GM19455 (cell line): Measurements from ENCODE around the gene PEX12.
"Not testable (repeated sequence)": the region's sequence is repeated elsewhere in the genome, so short reads cannot be mapped to it uniquely, and the experiment has no call there.

Source experiments
- ATAC-seq: cut with Tn5 transposase; IDR thresholded peaks from one replicate; pipeline ENCODE4 v1.9.1; 2021; ENCODE audit not compliant: unreplicated experiment

Gene PEX12

DNA sequence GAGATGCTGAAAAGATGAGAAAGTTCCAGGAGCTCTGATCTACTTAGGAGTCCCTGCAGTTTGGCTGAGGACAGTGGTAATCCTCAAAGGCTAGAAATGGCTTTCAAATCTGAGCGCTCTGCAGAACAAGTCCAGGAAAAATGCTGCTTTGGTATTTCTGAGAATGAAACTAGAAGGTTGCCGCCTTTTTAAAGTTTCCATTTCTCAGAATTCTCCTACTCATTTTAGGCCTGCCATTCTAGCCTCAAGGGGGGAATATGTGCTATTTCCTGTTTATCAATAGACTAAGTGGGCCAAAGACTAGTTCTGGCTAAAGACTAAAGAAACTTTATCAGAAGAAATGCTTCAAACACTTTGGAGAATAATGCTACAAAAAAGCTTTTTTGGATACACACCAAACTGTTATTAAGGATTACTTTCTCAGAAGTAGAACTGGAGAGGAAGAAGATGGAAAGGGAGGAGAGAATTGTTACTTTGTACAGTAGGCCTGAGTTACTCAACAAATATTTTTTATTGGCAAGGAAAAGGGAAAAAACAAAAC is 40.7 kb downstream of the PEX12 start, which contains the start of gene SLFN12L:
Gene SLFN12L, minus strand, starts transcription at position 78 of the 541 bp plus-strand sequence. CDS start 15,314 bp downstream, outside the sequence.
- no peak for ATAC-seq

DNA sequence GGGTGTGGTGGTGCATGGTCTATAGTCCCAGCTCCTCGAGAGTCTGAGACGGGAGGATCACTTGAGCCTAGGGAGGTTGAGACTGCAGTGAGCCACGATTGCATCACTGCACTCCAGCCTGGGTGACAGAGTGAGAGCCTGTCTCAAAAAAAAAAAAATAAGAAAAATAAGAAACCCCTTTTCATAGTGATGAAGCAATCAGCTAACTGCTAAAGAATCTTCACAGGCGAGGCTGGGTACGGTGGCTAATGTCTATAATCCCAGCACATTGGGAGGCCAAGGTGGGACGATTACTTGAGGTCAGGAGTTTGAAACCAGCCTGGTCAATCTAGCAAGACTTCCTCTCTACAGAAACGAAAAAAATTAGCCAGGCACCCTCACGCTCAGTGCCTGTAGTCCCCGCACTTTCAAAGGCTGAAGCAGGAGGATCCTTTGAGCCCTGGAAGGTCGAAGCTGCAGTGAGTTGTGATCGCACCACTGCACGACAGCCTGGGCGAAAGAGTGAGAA is 41.7 kb downstream of the PEX12 start:
- ATAC-seq: no peak

DNA sequence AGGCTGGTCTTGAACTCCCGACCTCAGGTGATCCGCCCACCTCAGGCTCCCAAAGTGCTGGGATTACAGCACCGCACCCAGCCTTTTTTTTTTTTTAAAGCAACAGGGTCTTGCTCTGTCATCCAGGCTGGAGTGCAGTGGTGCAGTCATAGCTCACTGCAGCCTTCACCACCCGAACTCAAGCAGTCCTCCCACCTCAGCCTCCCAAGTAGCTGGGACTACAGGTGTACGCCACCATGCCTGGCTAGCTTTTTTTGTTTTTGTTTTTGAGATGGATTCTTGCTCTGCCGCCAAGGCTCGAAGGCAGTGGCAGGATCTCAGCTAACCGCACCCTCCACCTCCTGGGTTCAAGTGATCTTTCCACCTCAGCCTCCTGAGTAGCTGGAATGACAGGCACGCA is 43.0 kb downstream of the PEX12 start:
- not testable (repeated sequence) for ATAC-seq

DNA sequence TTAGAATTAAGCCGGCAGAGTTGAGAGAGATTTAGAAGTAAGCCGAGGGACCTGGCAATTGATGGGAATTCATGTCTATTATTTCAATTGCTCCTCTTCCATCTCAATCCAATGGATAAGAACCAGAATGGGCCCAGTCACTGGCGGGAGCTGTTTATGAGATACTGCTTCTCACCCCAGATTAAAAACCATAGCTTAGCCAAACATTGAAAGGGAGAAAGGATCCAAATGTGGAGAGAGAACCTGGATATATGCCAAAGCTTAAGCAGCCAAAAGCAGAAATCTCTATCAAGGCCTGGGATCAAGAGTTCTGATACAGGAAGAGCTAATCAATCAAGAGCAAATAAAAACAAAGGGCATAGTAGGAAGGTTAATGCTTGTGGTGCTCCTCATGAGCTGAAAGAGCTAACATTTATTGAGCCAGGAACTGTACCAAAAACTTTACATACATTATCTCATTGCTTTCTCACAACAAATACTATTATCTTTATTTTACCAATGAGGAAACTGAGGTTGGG is 43.7 kb downstream of the PEX12 start:
- ATAC-seq: no peak

DNA sequence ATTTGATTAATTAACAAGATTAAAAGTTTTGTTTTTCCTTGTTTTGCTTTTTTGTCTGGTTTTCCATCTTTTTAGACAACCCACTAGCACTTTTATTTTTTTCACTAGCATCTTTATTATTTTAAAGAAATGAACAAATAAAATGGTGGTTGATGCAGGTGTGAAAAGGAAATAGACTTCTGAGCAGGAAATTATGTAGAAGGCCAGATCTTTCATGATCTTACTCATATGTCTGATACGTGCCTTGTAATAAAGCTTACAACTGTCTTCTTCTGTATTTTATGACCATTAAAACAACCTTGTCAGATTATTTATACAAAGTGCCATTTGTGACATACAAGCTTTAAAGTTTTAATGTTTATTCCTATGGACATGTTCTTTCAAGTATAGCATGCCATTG is 47.2 kb downstream of the PEX12 start:
- no peak for ATAC-seq

DNA sequence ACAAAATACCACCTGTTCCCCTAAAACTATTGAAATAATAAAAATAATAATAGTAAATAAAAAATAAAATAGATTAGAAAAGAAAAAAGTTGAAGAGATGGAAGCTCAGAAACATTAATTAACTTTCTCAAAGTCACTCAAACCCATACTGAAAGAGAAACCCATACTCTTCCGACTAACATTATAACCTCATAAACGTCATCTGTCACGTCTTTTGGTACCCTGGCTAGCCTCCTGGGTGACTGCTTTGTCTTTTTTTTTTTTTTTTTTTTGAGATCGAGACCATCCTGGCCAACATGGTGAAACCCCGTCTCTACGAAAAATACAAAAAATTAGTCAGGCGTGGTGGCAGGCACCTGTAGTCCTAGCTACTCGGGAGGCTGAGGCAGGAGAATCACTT is 48.5 kb downstream of the PEX12 start:
- no peak for ATAC-seq

DNA sequence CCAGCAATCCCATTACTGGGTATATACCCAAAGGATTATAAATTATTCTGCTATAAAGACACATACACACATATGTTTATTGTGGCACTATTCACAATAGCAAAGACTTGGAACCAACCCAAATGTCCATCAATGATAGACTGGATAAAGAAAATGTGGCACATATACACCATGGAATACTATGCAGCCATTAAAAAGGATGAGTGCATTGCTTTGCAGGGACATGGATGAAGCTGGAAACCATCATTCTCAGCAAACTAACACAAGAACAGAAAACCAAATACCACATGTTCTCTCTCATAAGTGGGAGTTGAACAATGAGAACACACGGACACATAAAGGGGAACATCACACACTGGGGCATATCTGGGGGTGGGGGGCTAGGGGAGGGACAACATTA is 49.0 kb downstream of the PEX12 start:
- not testable (repeated sequence) for ATAC-seq
